HG02623 (cell line): Measurements from ENCODE around the gene DVL1.

ENCODE experiments used
- ATAC-seq: cut with Tn5 transposase; IDR thresholded peaks from one replicate; pipeline ENCODE4 v1.9.1; 2021; ENCODE audit warnings: moderate library complexity; ENCODE audit not compliant: unreplicated experiment

Gene DVL1

DNA sequence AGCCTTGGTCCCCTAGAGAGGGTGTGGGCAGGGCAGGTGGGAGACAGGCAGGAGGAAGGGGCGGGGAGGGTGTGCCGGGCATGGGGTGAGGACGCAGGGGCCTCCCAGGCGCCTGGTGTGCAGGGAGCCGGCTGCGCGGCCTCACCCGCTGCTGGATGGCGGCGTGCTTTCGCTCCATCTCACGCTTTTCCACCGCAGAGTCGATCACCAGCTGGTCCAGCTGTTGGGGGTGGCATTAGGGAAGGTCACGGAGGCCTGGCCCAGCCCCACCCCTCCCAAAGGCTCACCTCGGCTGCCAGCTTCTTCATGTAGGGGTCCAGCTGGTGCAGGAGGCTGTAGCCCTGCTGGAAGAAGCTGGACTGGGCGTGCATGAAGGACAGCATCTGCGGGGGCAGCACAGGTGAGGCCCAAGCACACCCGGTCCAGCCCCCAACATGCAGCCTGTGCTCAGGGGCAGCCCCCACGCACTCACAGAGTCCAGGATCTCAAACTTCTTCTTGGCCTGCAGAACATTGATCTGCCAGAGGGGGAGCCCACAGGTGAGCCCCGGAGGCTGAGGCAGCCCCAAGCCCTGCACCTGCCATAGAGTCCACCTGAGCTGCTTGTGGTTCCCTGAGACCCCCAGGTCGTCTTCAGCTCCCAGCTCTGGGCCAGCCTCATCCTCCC, 49.4 kb downstream of the DVL1 start:
- no peak for ATAC-seq

- ATAC-seq: no peak
Observed at GRCh38 chr1:1298861-1299685, 50.1 kb downstream of the DVL1 start.

GRCh38 chr1:1297802-1298424, 51.3 kb downstream of the DVL1 start:
- no peak for ATAC-seq

GRCh38 chr1:1296070-1297061, 52.9 kb downstream of the DVL1 start:
- ATAC-seq: no peak

- ATAC-seq: no peak
Observed at GRCh38 chr1:1295154-1295923, 53.9 kb downstream of the DVL1 start.

- no peak for ATAC-seq
Observed at GRCh38 chr1:1294250-1294890, 54.8 kb downstream of the DVL1 start.

GRCh38 chr1:1293263-1294249, 55.7 kb downstream of the DVL1 start:
- no peak for ATAC-seq

DNA sequence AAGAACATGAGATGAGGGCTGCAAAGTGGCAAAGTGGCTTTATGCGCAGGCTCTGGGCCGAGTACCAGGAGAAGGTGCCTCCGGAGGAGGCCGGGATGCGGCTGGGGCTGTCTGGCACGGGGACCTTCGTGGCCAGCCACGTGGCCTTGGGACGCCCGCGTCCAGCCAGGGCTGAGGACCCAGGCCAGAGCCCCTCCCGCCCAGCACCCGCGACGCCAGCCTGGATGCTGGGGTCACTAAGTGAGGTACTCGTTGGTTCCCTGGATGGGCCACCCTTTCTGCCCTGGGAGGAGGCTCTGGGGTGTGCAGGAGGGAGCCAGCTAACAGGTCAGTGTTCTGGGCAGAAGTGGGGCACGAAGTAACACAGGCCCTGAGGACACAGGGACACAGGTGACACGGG, 56.4 kb downstream of the DVL1 start:
- ATAC-seq: no peak

DNA sequence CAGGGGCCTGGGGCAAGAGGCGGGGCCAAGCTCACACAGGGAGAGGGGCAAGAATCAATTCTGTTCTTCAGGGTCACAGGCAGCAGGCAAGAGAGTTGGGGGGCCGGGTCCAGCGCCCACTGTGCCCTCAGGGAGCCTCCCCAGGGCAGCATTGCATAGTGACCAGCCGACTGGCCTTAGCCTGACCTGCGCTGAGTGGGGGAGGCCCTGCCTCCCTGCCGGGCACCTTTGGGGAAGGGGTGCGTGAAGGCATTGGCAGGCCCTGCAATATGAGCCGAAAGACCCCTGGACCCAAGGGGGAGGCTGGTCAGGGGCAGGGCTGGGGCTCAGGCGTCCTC, 56.8 kb downstream of the DVL1 start:
- ATAC-seq: no peak

GRCh38 chr1:1291548-1292441, 57.4 kb downstream of the DVL1 start:
- no peak for ATAC-seq

- no peak for ATAC-seq
Observed at GRCh38 chr1:1291023-1291528, 58.1 kb downstream of the DVL1 start.

DNA sequence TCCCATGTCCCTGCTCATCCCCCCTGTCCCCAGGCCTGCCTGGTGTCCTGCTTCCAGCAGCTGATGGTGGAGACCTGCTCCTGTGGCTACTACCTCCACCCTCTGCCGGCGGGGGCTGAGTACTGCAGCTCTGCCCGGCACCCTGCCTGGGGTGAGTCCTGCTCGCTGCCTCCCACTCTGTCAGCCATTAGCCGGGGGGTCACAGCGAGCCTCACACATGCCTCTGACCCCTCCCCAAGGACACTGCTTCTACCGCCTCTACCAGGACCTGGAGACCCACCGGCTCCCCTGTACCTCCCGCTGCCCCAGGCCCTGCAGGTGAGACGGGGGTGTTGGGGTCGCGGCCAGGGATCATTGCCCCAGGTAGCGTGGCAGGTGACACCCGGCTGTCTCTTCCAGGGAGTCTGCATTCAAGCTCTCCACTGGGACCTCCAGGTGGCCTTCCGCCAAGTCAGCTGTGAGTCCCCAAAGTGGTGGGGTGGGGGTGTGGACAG, 58.9 kb downstream of the DVL1 start:
- ATAC-seq: no peak

DNA sequence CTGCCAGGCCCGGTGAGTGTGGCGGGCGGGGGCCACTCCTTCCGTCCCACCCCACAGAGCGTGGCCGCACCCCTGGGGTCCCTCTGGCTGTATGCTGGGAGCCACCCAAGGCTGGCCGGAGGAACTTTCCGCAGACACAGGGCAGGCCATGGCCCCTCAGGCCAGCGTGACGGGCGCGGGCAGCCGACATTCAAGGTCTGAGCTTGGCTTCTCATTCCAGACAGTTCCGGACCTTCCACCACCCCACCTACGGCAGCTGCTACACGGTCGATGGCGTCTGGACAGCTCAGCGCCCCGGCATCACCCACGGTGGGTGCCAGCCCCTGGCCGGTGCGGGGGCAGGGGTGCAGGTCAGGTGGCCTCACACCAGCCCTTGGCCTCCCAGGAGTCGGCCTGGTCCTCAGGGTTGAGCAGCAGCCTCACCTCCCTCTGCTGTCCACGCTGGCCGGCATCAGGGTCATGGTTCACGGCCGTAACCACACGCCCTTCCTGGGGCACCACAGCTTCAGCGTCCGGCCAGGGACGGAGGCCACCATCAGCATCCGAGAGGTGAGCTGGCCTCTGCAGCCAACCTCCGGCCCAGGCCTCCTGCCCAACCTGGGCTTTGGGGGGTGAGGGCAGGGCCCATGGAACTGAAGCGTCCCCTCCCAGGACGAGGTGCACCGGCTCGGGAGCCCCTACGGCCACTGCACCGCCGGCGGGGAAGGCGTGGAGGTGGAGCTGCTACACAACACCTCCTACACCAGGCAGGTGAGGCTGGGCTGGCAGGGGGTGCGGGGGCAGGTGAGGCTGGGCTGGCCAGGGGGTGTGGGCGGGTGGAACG, 61.7 kb downstream of the DVL1 start:
- ATAC-seq: no peak

- no peak for ATAC-seq
Observed at GRCh38 chr1:1286313-1287261, 62.6 kb downstream of the DVL1 start.

DNA sequence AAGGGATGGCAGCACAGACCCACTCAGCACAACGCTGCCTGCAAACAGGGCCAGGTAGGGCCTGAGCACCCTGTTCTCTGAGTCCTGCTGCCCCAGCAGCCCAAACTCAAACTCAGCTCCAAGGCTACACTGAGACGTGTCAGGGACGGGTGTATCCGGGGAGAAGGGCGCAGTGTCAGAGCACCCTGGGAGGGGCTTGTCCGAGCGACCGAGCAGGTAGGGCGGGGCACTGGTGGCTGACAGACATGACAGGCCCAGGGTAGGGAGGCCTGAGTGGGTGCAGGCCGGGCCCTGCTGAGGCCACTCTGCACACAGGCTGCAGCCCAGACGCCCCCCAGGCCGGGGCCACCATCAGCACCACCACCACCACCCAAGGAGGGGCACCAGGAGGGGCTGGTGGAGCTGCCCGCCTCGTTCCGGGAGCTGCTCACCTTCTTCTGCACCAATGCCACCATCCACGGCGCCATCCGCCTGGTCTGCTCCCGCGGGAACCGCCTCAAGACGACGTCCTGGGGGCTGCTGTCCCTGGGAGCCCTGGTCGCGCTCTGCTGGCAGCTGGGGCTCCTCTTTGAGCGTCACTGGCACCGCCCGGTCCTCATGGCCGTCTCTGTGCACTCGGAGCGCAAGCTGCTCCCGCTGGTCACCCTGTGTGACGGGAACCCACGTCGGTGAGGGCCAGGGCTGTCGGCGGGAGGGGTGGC, 63.5 kb downstream of the DVL1 start:
- no peak for ATAC-seq
